ENCODE data around the gene RNF34. TPM values are rescaled to one million over a fixed set of nuclear protein-coding genes. Genes with fewer than 3 reads are reported as not detected.

RNF34 gene
- total RNA-seq, 1 donor from 2014 or later: 31.3 TPM

GRCh38 chr12:121403721-121404120, 3.8 kb downstream of the RNF34 start:
- Mint-ChIP-seq H3K9me3 (ENCODE audit: low read depth) (no peaks in the 10 kb centered on the region), H3K4me1 (ENCODE audit: low read depth) (peaks cover 32% of the 10 kb centered on the region), H3K27me3 (ENCODE audit: low read depth) (no peaks in the 10 kb centered on the region), H3K4me3 (ENCODE audit: unreplicated experiment) (no peak overlapping the region), H3K36me3 (ENCODE audit: low read depth) (peaks cover 11% of the 10 kb centered on the region), H3K27ac (ENCODE audit: unreplicated experiment) (no peak overlapping the region)
- TF ChIP-seq, protein P1, sequence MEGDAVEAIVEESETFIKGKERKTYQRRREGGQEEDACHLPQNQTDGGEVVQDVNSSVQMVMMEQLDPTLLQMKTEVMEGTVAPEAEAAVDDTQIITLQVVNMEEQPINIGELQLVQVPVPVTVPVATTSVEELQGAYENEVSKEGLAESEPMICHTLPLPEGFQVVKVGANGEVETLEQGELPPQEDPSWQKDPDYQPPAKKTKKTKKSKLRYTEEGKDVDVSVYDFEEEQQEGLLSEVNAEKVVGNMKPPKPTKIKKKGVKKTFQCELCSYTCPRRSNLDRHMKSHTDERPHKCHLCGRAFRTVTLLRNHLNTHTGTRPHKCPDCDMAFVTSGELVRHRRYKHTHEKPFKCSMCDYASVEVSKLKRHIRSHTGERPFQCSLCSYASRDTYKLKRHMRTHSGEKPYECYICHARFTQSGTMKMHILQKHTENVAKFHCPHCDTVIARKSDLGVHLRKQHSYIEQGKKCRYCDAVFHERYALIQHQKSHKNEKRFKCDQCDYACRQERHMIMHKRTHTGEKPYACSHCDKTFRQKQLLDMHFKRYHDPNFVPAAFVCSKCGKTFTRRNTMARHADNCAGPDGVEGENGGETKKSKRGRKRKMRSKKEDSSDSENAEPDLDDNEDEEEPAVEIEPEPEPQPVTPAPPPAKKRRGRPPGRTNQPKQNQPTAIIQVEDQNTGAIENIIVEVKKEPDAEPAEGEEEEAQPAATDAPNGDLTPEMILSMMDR (IDR thresholded peaks at IDR 0.05): no peak
- no peak for DNase-seq (ENCODE audit: low spot score)

DNA sequence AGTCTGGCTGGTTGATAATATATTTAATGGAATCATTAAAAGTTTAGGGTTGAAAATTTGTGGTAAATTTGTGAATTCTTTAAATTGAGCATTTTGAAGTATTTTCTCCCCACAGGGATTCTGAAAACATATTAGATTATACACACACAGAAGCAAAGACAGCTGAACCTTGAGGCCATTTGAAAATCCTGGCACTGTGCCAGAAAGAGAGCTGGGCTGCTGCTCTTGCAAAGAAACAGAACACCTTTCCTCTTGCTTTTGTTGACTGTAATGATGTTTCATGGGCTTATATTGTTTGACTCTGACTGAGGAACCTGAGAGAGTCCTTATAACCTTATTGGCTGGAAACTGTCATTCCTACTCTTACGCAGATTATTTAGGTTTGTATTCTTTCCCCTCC, 4.8 kb downstream of the RNF34 start:
- Mint-ChIP-seq H3K4me1 (ENCODE audit: low read depth) (peaks cover 24% of the 10 kb centered on the region), H3K36me3 (ENCODE audit: low read depth) (peaks cover 11% of the 10 kb centered on the region), H3K27ac (ENCODE audit: unreplicated experiment) (no peak overlapping the region), H3K27me3 (ENCODE audit: low read depth) (no peaks in the 10 kb centered on the region), H3K4me3 (ENCODE audit: unreplicated experiment) (no peak overlapping the region), H3K9me3 (ENCODE audit: low read depth) (no peaks in the 10 kb centered on the region)
- TF ChIP-seq, protein P1 (IDR thresholded peaks at IDR 0.05): no peak
- no peak for DNase-seq (ENCODE audit: low spot score)

DNA sequence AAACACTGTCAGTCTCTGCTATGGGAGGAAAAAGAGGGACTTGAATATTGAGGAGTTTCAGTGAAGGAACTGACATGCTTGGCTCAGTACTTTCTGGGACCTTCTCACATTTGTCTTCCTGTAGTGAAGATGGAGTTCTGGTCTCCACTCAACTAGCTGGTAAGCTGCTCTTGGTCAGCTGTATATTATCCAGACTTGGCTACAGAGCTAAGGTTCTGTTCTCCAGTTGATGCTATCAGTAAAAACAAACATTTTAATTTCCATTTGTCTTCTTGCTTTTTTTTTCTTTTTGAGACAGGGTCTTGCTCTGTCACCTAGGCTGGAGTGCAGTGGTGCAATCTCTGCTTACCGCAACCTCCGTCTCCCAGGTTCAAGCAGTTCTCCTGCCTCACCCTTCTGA, 5.3 kb downstream of the RNF34 start:
- no peaks in the 10 kb centered on the region for H3K27me3 Mint-ChIP-seq (ENCODE audit: low read depth)
- H3K27ac Mint-ChIP-seq (ENCODE audit: unreplicated experiment): no peak overlapping the region
- no peaks in the 10 kb centered on the region for H3K9me3 Mint-ChIP-seq (ENCODE audit: low read depth)
- peaks cover 11% of the 10 kb centered on the region for H3K36me3 Mint-ChIP-seq (ENCODE audit: low read depth)
- H3K4me1 Mint-ChIP-seq (ENCODE audit: low read depth): peaks cover 23% of the 10 kb centered on the region
- no peak for DNase-seq (ENCODE audit: low spot score)
- H3K4me3 Mint-ChIP-seq (ENCODE audit: unreplicated experiment): no peak overlapping the region
- TF ChIP-seq, protein P1 (IDR thresholded peaks at IDR 0.05): no peak

- H3K27me3 Mint-ChIP-seq (ENCODE audit: low read depth): no peaks in the 10 kb centered on the region
- no peak for DNase-seq (ENCODE audit: low spot score)
- no peaks in the 10 kb centered on the region for H3K9me3 Mint-ChIP-seq (ENCODE audit: low read depth)
- H3K27ac Mint-ChIP-seq (ENCODE audit: unreplicated experiment): no peak overlapping the region
- TF ChIP-seq, protein P1 (IDR thresholded peaks at IDR 0.05): no peak
- H3K36me3 Mint-ChIP-seq (ENCODE audit: low read depth): peaks cover 9% of the 10 kb centered on the region
- H3K4me3 Mint-ChIP-seq (ENCODE audit: unreplicated experiment): no peak overlapping the region
- peaks cover 6% of the 10 kb centered on the region for H3K4me1 Mint-ChIP-seq (ENCODE audit: low read depth)
Measured at GRCh38 chr12:121413917-121414316, 14.0 kb downstream of the RNF34 start.

GRCh38 chr12:121417847-121418246, 17.9 kb downstream of the RNF34 start:
- Mint-ChIP-seq H3K9me3 (ENCODE audit: low read depth) (no peaks in the 10 kb centered on the region), H3K4me1 (ENCODE audit: low read depth) (peaks cover 6% of the 10 kb centered on the region), H3K27ac (ENCODE audit: unreplicated experiment) (no peak overlapping the region), H3K36me3 (ENCODE audit: low read depth) (peaks cover 27% of the 10 kb centered on the region), H3K4me3 (ENCODE audit: unreplicated experiment) (no peak overlapping the region), H3K27me3 (ENCODE audit: low read depth) (no peaks in the 10 kb centered on the region)
- no peak for DNase-seq (ENCODE audit: low spot score)
- TF ChIP-seq, protein P1 (IDR thresholded peaks at IDR 0.05): no peak
